ENCODE results near the gene CREB5.

- TF ChIP-seq SMC3 (conservative IDR thresholded peaks at IDR 0.05; ENCODE audit: poor library complexity) = no peak
- no peak for TF ChIP-seq CTCF (IDR thresholded peaks at IDR 0.05; ENCODE audit: poor library complexity, severe bottlenecking)
- no peak for TF ChIP-seq TAF1 (IDR thresholded peaks at IDR 0.05; ENCODE audit: low read depth)
- TF ChIP-seq EZH2 (IDR thresholded peaks at IDR 0.05; ENCODE audit: borderline replicate concordance, insufficient read depth, low read length, poor library complexity, severe bottlenecking) = no peak
These were observed 213.9 kb downstream of the CREB5 start for GRCh38 chr7:28626221-28626620.
